Stimulated activated naive CD8-positive, alpha-beta T cell treated with anti-CD3 and anti-CD28 coated beads, Interleukin-15, Interleukin-2, amounts not matched to agents 100 ng/mL and 50 ng/mL, for 24 hours (primary cell): Measurements from ENCODE around the gene KRTAP9-8.
"Not testable (repeated sequence)": the region's sequence is repeated elsewhere in the genome, so short reads cannot be mapped to it uniquely, and the experiment has no call there.

Experiments
- H3K27ac Mint-ChIP-seq: one replicate; pipeline ENCODE4 v1.8.0; 2021; ENCODE audit warnings: mild to moderate bottlenecking, mixed read lengths
- H3K27me3 Mint-ChIP-seq: one replicate; pipeline ENCODE4 v1.8.0; 2021; ENCODE audit warnings: mixed read lengths
- H3K36me3 Mint-ChIP-seq: one replicate; pipeline ENCODE4 v1.8.0; 2021; ENCODE audit warnings: low read depth, mixed read lengths
- H3K4me1 Mint-ChIP-seq: one replicate; pipeline ENCODE4 v1.8.0; 2021; ENCODE audit warnings: low read depth, mixed read lengths
- H3K4me3 Mint-ChIP-seq: one replicate; pipeline ENCODE4 v1.8.0; 2021; ENCODE audit warnings: mild to moderate bottlenecking, mixed read lengths
- H3K9me3 Mint-ChIP-seq: one replicate; pipeline ENCODE4 v1.8.0; 2021; ENCODE audit warnings: mixed read lengths

The KRTAP9-8 gene

DNA sequence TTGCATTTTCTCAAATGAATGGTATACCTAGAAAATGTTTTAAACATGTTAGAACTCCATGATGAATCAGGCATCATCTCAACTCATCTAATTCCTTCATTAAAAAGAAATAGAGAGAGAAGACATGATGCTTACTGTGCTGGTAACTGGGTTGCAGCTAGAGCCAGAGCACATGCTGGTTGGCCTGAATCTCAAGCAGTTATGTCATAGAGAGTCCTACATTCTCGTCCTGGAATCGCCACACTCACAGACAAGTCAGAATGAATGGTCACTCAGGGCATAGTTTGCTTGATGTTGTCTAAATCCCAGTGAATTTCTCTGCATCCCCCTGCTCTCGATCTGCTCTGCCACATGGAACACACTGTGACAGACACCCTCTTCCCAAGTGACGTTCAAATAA lies 683 bp upstream of the KRTAP9-8 start:
- H3K4me1 Mint-ChIP-seq, H3K27ac Mint-ChIP-seq, H3K27me3 Mint-ChIP-seq, H3K36me3 Mint-ChIP-seq, H3K4me3 Mint-ChIP-seq, H3K9me3 Mint-ChIP-seq: not testable (repeated sequence)

DNA sequence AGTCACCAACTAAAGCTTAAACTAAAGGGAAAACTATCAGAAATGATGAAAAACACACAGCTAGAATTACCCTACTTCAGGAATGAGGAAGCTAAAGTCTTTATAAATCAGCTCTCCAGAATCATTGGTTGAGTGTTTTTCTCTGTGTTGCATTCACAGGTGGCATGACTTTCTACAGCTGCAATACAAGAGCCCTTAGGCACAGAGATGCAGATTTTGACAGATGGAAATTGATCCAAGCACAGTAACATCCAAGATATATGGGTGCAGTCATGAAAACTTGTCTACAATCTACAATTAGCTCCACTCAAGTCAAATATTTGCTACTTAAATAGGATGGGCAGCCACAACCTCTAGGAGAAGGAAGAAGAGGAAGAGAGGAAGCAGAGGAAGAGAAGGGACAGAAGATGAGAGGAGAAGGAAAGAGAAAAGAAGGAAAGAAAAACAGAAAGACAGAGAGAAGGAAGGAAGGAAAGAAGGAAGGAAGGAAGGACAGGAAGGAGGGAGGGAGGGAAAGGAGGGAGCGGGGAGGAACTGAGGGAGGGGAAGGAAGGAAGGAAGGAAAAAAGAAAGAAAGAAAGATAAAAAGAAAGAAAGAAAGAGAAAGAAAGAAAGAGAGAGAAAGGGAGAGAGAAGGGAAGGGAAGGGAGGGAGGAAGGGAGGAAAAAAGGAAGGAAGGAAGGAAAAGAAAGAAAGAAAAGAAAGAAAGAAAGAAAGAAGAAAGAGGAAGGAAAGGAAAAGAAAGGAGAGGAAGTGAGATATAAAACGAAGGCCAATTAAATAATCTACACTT lies 9.4 kb downstream of the KRTAP9-8 start:
- not testable (repeated sequence) for H3K4me1 Mint-ChIP-seq, H3K27ac Mint-ChIP-seq, H3K36me3 Mint-ChIP-seq, H3K9me3 Mint-ChIP-seq, H3K4me3 Mint-ChIP-seq, H3K27me3 Mint-ChIP-seq

DNA sequence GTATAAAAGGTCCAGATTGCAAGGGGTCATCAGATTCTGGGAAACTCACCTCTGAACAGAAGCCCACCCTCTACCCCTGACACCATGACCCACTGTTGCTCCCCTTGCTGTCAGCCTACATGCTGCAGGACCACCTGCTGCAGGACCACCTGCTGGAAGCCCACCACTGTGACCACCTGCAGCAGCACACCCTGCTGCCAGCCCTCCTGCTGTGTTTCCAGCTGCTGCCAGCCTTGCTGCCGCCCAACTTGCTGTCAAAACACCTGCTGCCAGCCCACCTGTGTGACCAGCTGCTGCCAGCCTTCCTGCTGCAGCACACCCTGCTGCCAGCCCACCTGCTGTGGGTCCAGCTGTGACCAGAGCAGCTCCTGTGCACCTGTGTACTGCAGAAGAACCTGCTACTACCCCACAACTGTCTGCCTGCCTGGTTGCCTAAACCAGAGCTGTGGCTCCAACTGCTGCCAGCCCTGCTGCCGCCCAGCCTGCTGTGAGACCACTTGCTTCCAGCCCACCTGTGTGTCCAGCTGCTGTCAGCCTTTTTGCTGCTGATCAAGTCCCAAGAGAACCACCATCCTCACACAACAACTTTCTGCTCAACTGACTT lies 11.9 kb downstream of the KRTAP9-8 start, which contains the start of gene KRTAP9-4:
Gene KRTAP9-4 (plus strand): TSS at position 51 of the 604 bp plus-strand sequence. CDS start 34 bp downstream, at position 85.
- H3K27ac Mint-ChIP-seq, H3K36me3 Mint-ChIP-seq, H3K9me3 Mint-ChIP-seq, H3K4me1 Mint-ChIP-seq, H3K4me3 Mint-ChIP-seq, H3K27me3 Mint-ChIP-seq: not testable (repeated sequence)

DNA sequence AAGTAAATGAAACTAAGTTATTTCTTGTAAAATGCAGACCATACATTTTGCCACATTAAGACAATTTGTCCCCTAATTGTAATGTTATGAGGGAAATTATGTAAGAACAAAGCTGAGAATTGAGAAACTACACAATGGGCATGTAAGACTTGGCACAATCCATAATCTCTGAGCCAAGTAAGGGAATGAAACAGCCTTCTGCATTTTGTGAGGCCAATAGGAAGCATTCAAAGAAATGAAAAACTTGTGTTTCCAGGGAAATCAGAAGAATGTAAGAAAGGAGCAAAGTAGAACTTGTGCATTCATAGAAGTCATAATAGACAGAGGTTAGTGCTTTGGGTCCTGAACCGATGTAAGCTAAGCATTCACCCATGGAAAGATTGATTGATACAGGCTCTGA lies 13.5 kb downstream of the KRTAP9-8 start:
- no peak overlapping the region for H3K4me3 Mint-ChIP-seq
- H3K27me3 Mint-ChIP-seq, result peaks cover 5% of the 10 kb centered on the region
- H3K4me1 Mint-ChIP-seq, result no peaks in the 10 kb centered on the region
- no peaks in the 10 kb centered on the region for H3K9me3 Mint-ChIP-seq
- H3K36me3 Mint-ChIP-seq, result no peaks in the 10 kb centered on the region
- H3K27ac Mint-ChIP-seq, result no peak overlapping the region

DNA sequence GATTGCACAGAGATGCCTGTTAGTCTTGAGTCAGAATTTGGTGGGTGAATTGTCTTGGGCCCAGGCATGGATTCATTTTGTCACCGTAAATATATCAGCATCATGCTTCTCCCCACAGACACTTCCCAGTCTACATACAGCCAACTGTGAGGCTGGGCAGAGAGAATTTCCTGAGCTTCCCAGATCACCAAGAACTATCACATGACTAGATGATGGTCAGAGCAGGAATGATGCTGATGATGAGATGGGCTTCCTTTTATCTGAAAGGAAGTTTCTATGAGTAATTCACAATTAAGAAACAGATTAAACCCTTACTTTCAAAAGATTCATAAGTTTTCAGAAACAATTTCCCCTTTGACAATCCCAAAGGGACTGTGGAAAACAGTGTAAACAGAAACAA lies 17.1 kb downstream of the KRTAP9-8 start:
- no peak overlapping the region for H3K27ac Mint-ChIP-seq
- no peaks in the 10 kb centered on the region for H3K4me1 Mint-ChIP-seq
- H3K9me3 Mint-ChIP-seq, result no peaks in the 10 kb centered on the region
- H3K27me3 Mint-ChIP-seq, result peaks cover 9% of the 10 kb centered on the region
- no peak overlapping the region for H3K4me3 Mint-ChIP-seq
- no peaks in the 10 kb centered on the region for H3K36me3 Mint-ChIP-seq

DNA sequence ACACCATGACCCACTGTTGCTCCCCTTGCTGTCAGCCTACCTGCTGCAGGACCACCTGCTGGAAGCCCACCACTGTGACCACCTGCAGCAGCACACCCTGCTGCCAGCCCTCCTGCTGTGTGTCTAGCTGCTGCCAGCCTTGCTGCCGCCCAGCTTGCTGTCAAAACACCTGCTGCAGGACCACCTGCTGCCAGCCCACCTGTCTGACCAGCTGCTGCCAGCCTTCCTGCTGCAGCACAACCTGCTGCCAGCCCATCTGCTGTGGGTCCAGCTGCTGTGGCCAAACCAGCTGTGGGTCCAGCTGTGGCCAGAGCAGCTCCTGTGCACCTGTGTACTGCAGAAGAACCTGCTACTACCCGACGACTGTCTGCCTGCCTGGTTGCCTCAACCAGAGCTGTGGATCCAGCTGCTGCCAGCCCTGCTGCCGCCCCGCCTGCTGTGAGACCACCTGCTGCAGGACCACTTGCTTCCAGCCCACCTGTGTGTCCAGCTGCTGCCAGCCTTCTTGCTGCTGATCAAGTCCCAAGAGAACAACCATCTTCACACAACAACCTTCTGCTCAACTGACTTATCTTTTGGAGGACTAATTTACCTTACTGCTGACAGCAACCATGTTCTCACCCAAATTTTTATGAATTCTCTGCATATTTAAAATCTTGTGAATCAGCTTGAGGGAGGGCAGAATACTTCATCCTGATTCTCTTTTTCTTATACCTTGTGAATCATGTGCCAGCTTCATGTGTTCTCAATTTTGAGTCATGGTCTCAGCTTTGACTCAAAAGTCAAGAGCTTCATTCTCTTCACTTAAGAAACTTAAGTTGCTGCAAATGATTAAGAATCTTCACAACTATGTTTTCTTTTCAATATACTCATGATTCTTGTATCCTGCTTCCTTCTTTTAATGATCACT lies 17.8 kb downstream of the KRTAP9-8 start, which contains the start of gene KRTAP9-9:
Gene KRTAP9-9 (plus strand): TSS at position 4 of the 910 bp plus-strand sequence.
- H3K4me1 Mint-ChIP-seq, result not testable (repeated sequence)

DNA sequence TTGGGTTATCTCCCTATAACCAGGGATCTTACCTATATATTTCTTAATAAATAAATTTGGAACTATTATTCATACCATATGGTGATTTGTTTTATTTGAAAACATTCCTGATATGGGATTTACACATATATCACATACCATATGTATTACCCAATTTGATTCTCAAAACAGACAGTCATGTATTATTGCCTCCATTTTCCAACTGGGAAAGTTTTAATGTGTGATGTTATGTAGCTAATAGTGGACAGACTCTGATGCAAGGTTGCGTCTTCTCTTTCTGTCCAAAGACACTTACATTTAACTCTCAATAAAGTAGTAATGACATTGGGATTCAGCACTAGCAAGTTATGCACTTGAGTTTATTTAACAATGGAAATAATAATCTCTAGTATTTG lies 18.5 kb downstream of the KRTAP9-8 start:
- H3K9me3 Mint-ChIP-seq, result no peaks in the 10 kb centered on the region
- peaks cover 4% of the 10 kb centered on the region for H3K27me3 Mint-ChIP-seq
- H3K4me3 Mint-ChIP-seq, result no peak overlapping the region
- no peaks in the 10 kb centered on the region for H3K36me3 Mint-ChIP-seq
- no peak overlapping the region for H3K27ac Mint-ChIP-seq
- H3K4me1 Mint-ChIP-seq, result peaks cover 13% of the 10 kb centered on the region

More for the DNA sequence above, 17.8 kb downstream of the KRTAP9-8 start, which contains the start of gene KRTAP9-9:
- H3K4me3 Mint-ChIP-seq, H3K36me3 Mint-ChIP-seq, H3K27ac Mint-ChIP-seq, H3K9me3 Mint-ChIP-seq, H3K27me3 Mint-ChIP-seq: not testable (repeated sequence)

DNA sequence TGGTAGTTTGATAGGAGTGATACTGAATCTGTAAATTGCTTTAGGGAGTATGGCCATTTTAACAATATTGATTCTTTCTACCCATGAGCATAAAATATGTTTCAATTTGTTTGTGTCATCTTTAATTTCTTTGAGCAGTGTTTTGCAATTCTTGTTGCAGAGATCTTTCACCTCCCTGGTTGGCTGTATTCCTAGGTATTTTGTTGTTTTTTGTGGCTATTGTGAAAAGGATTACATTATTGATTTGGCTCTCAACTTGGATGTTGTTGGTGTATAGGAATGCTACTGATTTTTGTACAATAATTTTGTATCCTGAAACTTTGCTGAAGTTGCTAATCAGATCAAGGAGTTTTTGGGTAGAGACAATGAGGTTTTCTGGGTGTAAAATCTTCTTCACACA lies 20.6 kb downstream of the KRTAP9-8 start:
- peaks cover 5% of the 10 kb centered on the region for H3K27me3 Mint-ChIP-seq
- no peak overlapping the region for H3K4me3 Mint-ChIP-seq
- H3K4me1 Mint-ChIP-seq, result peaks cover 15% of the 10 kb centered on the region
- no peaks in the 10 kb centered on the region for H3K9me3 Mint-ChIP-seq
- no peak overlapping the region for H3K27ac Mint-ChIP-seq
- no peaks in the 10 kb centered on the region for H3K36me3 Mint-ChIP-seq

DNA sequence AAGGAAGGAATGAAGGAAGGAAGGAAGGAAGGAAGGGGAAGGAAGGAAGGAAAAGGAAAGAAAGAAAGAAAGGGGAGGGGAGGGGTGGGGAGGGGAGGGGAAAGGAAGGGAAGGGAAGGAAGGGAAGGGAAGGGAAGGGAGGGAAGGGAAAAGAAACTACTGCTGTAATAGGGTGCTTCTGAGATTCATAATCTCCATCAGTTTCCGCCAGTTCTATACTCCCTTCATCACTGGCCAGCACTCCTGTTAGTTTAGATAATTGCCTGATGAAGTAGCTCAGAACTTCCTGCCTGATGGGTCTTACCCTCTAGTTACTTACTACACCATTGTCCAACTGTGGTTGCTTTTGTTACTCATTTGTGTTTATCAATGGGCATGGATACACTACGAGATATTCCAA lies 25.4 kb downstream of the KRTAP9-8 start:
- Mint-ChIP-seq H3K9me3 (no peaks in the 10 kb centered on the region), H3K36me3 (no peaks in the 10 kb centered on the region), H3K4me3 (no peak overlapping the region), H3K27ac (no peak overlapping the region), H3K27me3 (peaks cover 4% of the 10 kb centered on the region), H3K4me1 (peaks cover 15% of the 10 kb centered on the region)

DNA sequence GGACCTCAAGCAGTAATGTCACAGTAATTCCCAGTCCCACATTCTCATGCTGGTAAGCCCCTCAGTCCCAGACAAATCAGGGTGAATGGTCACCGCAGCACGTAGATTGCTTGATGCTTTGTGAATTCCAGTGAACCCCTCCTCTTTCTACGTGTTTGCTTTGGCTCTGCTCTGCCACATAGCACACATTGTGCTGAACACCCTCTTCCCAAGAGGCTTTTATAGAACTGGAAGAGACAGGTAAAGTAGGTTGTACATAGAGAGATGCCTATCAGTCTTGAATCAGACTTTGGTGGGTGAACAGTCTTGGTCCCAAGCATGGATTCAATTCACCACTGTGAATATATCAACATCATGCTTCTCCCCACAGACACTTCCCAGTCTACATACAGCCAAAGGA lies 26.8 kb downstream of the KRTAP9-8 start:
- Mint-ChIP-seq H3K9me3 (no peaks in the 10 kb centered on the region), H3K27ac (no peak overlapping the region)

DNA sequence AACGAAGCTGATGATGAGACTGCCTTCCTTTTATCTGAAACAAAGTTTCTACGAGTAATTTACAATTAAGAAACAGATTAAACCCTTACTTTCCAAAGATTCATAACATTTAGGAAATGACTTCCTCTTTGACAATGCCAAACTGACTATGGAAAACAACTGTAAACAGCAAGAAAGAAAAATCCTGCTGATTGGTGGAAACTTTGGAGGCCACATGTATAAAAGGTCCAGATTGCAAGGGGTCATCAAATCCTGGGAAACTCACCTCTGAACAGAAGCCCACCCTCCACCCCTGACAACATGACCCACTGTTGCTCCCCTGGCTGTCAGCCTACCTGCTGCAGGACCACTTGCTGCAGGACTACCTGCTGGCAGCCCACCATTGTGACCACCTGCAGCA lies 27.3 kb downstream of the KRTAP9-8 start, which contains the start of gene KRTAP9-6:
Gene KRTAP9-6 (plus strand): TSS at position 301 of the 400 bp plus-strand sequence. CDS start 0 bp downstream, at position 301.
- Mint-ChIP-seq H3K36me3 (no peaks in the 10 kb centered on the region), H3K9me3 (no peaks in the 10 kb centered on the region), H3K4me3 (no peak within 1 kb of the TSS), H3K27me3 (peaks cover 4% of the 10 kb centered on the region), H3K4me1 (peaks cover 14% of the 10 kb centered on the region), H3K27ac (no peak within 1 kb of the TSS)

More for the DNA sequence above, 26.8 kb downstream of the KRTAP9-8 start:
- Mint-ChIP-seq H3K27me3 (peaks cover 4% of the 10 kb centered on the region), H3K4me3 (no peak overlapping the region), H3K36me3 (no peaks in the 10 kb centered on the region), H3K4me1 (peaks cover 15% of the 10 kb centered on the region)

DNA sequence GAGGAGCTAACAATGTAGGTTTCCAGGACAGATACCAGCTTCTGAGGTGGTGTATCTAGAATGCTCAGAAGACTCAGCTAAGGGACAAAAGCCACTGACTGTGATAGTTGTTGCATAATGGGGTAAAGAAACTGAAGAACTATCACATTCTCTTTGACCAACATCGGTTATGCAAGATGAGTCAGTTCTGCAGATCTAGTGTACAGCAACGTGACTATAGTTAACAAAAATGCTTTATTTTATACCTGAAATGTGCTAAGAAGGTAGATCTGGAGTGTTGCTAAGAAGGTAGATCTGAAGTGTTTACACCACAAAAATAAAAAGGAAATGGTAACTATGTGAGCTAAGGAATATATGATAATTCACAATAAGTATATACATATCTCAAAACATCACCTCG lies 29.9 kb downstream of the KRTAP9-8 start:
- no peaks in the 10 kb centered on the region for H3K9me3 Mint-ChIP-seq
- peaks cover 4% of the 10 kb centered on the region for H3K27me3 Mint-ChIP-seq
- H3K27ac Mint-ChIP-seq, result no peak overlapping the region
- H3K4me3 Mint-ChIP-seq, result no peak overlapping the region
- H3K4me1 Mint-ChIP-seq, result no peaks in the 10 kb centered on the region
- H3K36me3 Mint-ChIP-seq, result no peaks in the 10 kb centered on the region

DNA sequence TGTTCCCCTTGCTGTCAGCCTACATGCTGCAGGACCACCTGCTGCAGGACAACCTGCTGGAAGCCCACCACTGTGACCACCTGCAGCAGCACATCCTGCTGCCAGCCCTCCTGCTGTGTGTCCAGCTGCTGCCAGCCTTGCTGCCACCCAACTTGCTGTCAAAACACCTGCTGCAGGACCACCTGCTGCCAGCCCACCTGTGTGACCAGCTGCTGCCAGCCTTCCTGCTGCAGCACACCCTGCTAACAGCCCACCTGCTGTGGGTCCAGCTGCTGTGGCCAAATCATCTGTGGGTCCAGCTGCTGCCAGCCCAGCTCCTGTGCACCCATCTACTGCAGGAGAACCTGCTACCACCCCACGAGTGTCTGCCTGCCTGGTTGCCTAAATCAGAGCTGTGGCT lies 33.5 kb downstream of the KRTAP9-8 start:
- H3K36me3 Mint-ChIP-seq, H3K4me3 Mint-ChIP-seq, H3K4me1 Mint-ChIP-seq, H3K27me3 Mint-ChIP-seq, H3K27ac Mint-ChIP-seq, H3K9me3 Mint-ChIP-seq: not testable (repeated sequence)

DNA sequence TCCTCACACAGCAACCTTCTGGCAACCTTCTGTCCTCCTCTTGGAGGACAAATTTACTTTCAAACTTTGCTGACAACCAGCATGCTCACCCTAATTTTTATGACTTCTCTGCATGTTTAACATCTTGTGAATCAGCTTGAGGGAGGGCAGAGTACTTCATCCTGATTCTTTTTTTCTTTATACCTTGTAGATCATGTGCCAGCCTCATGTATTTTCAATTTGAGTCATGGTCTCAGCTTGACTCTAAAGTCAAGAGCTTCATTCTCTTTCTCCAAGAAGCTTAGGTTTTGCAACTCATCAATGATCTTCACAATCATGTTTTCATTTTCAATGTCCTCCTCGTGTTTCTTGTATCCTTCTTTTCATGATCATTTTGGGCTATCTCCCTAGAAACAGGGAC lies 34.1 kb downstream of the KRTAP9-8 start:
- peaks cover 7% of the 10 kb centered on the region for H3K27me3 Mint-ChIP-seq
- H3K9me3 Mint-ChIP-seq, result no peaks in the 10 kb centered on the region
- H3K4me3 Mint-ChIP-seq, result no peak overlapping the region
- H3K27ac Mint-ChIP-seq, result no peak overlapping the region
- H3K36me3 Mint-ChIP-seq, result no peaks in the 10 kb centered on the region
- no peaks in the 10 kb centered on the region for H3K4me1 Mint-ChIP-seq

DNA sequence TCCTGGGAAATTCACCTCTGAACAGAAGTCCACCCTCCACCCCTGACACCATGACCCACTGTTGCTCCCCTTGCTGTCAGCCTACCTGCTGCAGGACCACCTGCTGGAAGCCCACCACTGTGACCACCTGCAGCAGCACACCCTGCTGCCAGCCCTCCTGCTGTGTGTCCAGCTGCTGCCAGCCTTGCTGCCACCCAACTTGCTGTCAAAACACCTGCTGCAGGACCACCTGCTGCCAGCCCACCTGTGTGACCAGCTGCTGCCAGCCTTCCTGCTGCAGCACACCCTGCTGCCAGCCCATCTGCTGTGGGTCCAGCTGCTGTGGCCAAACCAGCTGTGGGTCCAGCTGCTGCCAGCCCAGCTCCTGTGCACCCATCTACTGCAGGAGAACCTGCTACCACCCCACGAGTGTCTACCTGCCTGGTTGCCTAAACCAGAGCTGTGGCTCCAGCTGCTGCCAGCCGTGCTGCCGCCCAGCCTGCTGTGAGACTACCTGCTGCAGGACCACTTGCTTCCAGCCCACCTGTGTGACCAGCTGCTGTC lies 37.9 kb downstream of the KRTAP9-8 start, which contains the start of gene KRTAP9-7:
Gene KRTAP9-7 (plus strand): TSS at position 51 of the 543 bp plus-strand sequence. CDS start 0 bp downstream, at position 51.
- not testable (repeated sequence) for H3K27me3 Mint-ChIP-seq, H3K27ac Mint-ChIP-seq, H3K9me3 Mint-ChIP-seq, H3K36me3 Mint-ChIP-seq, H3K4me3 Mint-ChIP-seq, H3K4me1 Mint-ChIP-seq
